ENCODE data around the gene ICA1.

DNA sequence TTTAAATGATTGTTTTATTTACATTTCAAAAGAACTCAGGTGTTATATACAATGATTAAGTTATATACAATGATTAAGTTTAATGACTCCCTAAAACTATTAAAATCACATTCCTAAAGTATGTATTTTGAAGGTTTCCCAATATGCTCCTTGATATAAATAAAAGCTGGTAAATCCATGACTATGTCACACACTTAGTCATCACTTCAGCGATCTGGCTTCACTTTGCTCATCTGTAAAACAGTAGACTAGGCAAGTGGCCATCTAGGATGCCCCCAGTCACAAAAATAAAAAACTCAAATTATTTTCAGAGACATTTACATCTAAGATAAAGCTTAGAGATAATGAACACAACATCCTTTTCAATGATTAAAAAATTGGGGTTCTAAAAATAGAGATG lies 10.8 kb downstream of the ICA1 start:
- TF ChIP-seq, protein P1, sequence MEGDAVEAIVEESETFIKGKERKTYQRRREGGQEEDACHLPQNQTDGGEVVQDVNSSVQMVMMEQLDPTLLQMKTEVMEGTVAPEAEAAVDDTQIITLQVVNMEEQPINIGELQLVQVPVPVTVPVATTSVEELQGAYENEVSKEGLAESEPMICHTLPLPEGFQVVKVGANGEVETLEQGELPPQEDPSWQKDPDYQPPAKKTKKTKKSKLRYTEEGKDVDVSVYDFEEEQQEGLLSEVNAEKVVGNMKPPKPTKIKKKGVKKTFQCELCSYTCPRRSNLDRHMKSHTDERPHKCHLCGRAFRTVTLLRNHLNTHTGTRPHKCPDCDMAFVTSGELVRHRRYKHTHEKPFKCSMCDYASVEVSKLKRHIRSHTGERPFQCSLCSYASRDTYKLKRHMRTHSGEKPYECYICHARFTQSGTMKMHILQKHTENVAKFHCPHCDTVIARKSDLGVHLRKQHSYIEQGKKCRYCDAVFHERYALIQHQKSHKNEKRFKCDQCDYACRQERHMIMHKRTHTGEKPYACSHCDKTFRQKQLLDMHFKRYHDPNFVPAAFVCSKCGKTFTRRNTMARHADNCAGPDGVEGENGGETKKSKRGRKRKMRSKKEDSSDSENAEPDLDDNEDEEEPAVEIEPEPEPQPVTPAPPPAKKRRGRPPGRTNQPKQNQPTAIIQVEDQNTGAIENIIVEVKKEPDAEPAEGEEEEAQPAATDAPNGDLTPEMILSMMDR (IDR thresholded peaks at IDR 0.05 in 8 of 11, conservative IDR thresholded peaks at IDR 0.05 in 3 of 11), result no peak
- no peak for TF ChIP-seq POLR2A (IDR thresholded peaks at IDR 0.05)

Data from spleen (tissue), 7 donors.